Measurements from ENCODE around the gene NPR2.
A peak's percentile ranks its signal among the peaks of the same experiment; 100 is the strongest.

NPR2 gene

DNA sequence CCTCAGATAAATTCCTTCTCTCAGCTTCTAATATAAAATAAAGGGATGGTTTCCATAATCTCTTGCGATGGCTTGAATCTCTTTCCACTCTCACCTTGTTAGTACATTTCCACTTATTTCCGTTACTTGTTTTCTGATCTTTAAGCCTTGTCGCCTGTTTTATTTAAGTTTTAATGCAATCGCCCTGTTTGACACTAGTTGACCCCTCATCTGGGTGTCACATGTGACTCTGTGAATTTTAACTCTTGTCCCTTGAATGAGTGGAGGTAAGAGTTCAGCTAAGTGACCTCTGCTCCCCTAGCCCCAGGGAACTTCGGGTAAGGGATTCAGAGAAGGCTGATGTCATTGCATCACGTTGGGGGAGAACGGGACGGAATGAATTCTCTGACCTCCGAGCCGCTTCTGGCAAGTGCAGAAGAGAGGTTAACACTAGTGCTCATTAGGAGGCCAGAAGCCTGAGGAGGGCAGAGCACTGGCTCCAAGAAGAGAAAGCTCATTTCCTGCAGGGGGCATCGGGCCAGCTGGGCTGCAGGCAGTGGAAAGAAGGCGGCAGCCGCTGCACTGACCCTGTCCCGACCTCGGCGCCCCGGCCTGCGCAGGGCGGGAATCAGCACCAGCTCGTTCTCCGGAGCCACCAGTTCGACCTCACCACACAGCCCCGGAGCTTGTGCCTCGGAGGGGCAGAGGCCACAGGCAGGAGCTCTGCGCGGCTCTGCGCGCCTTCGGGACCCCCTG lies 22.9 kb downstream of the NPR2 start:
- H3K27me3 ChIP-seq (ENCODE audit: control insufficient read depth, insufficient read depth, low read length, poor library complexity, severe bottlenecking) = no peaks in the 10 kb centered on the region
- H3K9me3 ChIP-seq (ENCODE audit: control insufficient read depth, low read length) = no peaks in the 10 kb centered on the region
- H3K4me1 ChIP-seq (ENCODE audit: control insufficient read depth, insufficient read depth, low read length) = peaks cover 13% of the 10 kb centered on the region
- H3K36me3 ChIP-seq (ENCODE audit: control insufficient read depth, insufficient read depth, low read length) = no peaks in the 10 kb centered on the region
- H3K4me3 ChIP-seq (ENCODE audit: insufficient read depth, low read depth, low read length) = peak overlapping the region; percentile 72
- WGBS, 2 experiments = 10 to 11% methylated on average over 29 of the region's 29 CpGs
- H3K27ac ChIP-seq (ENCODE audit: insufficient read depth, low read depth, low read length, poor library complexity, severe bottlenecking) = peak overlapping the region; percentile 93

GRCh38 chr9:35814841-35815543 lies 23.6 kb downstream of the NPR2 start, which contains the start of gene HINT2:
TSS of gene HINT2 (minus strand) at chr9:35815042. CDS start at chr9:35814979, 63 bp downstream.
- H3K36me3 ChIP-seq (ENCODE audit: control insufficient read depth, insufficient read depth, low read length) = no peaks in the 10 kb centered on the region

DNA sequence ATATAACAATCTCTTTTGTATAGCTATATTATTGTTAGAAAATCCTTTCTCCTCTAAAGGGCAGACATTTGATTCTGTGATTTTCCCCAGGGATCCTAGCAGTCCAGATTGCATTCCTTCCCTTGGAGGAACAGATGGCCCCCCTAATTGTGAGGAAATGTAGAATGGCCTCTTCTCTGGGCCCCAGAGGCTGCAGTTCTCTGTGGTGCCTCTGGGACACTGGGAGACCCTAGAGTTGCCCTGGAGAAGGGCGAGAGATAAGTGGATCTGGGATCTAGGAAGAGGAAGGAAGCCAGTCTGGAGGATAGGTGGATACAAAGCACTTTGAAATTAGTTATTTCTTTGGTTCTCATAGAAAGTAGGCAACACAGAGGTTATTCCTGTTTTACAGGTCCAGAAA lies 25.3 kb downstream of the NPR2 start:
- 67 to 72% methylated on average over 1 of the region's 1 CpG for WGBS, 2 experiments
- Histone ChIP-seq H3K4me1 (ENCODE audit: control insufficient read depth, insufficient read depth, low read length) (peaks cover 13% of the 10 kb centered on the region), H3K27ac (ENCODE audit: insufficient read depth, low read depth, low read length, poor library complexity, severe bottlenecking) (no peak overlapping the region), H3K27me3 (ENCODE audit: control insufficient read depth, insufficient read depth, low read length, poor library complexity, severe bottlenecking) (no peaks in the 10 kb centered on the region), H3K36me3 (ENCODE audit: control insufficient read depth, insufficient read depth, low read length) (no peaks in the 10 kb centered on the region), H3K9me3 (ENCODE audit: control insufficient read depth, low read length) (no peaks in the 10 kb centered on the region), H3K4me3 (ENCODE audit: insufficient read depth, low read depth, low read length) (no peak overlapping the region)

More at GRCh38 chr9:35814841-35815543, 23.6 kb downstream of the NPR2 start, which contains the start of gene HINT2:
- Histone ChIP-seq H3K9me3 (ENCODE audit: control insufficient read depth, low read length) (no peaks in the 10 kb centered on the region), H3K27ac (ENCODE audit: insufficient read depth, low read depth, low read length, poor library complexity, severe bottlenecking) (peak within 1 kb of the TSS; percentile 93), H3K4me1 (ENCODE audit: control insufficient read depth, insufficient read depth, low read length) (peaks cover 13% of the 10 kb centered on the region), H3K4me3 (ENCODE audit: insufficient read depth, low read depth, low read length) (peak within 1 kb of the TSS; percentile 72), H3K27me3 (ENCODE audit: control insufficient read depth, insufficient read depth, low read length, poor library complexity, severe bottlenecking) (no peaks in the 10 kb centered on the region)
- 0% methylated on average over 52 of the region's 52 CpGs for WGBS, 2 experiments

GRCh38 chr9:35818341-35818740 lies 26.9 kb downstream of the NPR2 start:
- H3K27ac ChIP-seq (ENCODE audit: insufficient read depth, low read depth, low read length, poor library complexity, severe bottlenecking) = no peak overlapping the region
- WGBS, 2 experiments = 89 to 90% methylated on average over 3 of the region's 3 CpGs
- H3K36me3 ChIP-seq (ENCODE audit: control insufficient read depth, insufficient read depth, low read length) = no peaks in the 10 kb centered on the region
- no peak overlapping the region for H3K4me3 ChIP-seq (ENCODE audit: insufficient read depth, low read depth, low read length)
- no peaks in the 10 kb centered on the region for H3K9me3 ChIP-seq (ENCODE audit: control insufficient read depth, low read length)
- H3K4me1 ChIP-seq (ENCODE audit: control insufficient read depth, insufficient read depth, low read length) = peaks cover 9% of the 10 kb centered on the region
- H3K27me3 ChIP-seq (ENCODE audit: control insufficient read depth, insufficient read depth, low read length, poor library complexity, severe bottlenecking) = no peaks in the 10 kb centered on the region

- Histone ChIP-seq H3K27me3 (ENCODE audit: control insufficient read depth, insufficient read depth, low read length, poor library complexity, severe bottlenecking) (no peaks in the 10 kb centered on the region), H3K4me3 (ENCODE audit: insufficient read depth, low read depth, low read length) (no peak overlapping the region), H3K36me3 (ENCODE audit: control insufficient read depth, insufficient read depth, low read length) (no peaks in the 10 kb centered on the region), H3K4me1 (ENCODE audit: control insufficient read depth, insufficient read depth, low read length) (no peaks in the 10 kb centered on the region), H3K27ac (ENCODE audit: insufficient read depth, low read depth, low read length, poor library complexity, severe bottlenecking) (no peak overlapping the region), H3K9me3 (ENCODE audit: control insufficient read depth, low read length) (no peaks in the 10 kb centered on the region)
These were observed 28.7 kb downstream of the NPR2 start for GRCh38 chr9:35820076-35820475.

GRCh38 chr9:35822926-35823325 lies 31.5 kb downstream of the NPR2 start:
- H3K4me3 ChIP-seq (ENCODE audit: insufficient read depth, low read depth, low read length) = no peak overlapping the region
- H3K27me3 ChIP-seq (ENCODE audit: control insufficient read depth, insufficient read depth, low read length, poor library complexity, severe bottlenecking) = no peaks in the 10 kb centered on the region
- no peaks in the 10 kb centered on the region for H3K9me3 ChIP-seq (ENCODE audit: control insufficient read depth, low read length)
- H3K36me3 ChIP-seq (ENCODE audit: control insufficient read depth, insufficient read depth, low read length) = no peaks in the 10 kb centered on the region
- H3K4me1 ChIP-seq (ENCODE audit: control insufficient read depth, insufficient read depth, low read length) = no peaks in the 10 kb centered on the region
- no peak overlapping the region for H3K27ac ChIP-seq (ENCODE audit: insufficient read depth, low read depth, low read length, poor library complexity, severe bottlenecking)

DNA sequence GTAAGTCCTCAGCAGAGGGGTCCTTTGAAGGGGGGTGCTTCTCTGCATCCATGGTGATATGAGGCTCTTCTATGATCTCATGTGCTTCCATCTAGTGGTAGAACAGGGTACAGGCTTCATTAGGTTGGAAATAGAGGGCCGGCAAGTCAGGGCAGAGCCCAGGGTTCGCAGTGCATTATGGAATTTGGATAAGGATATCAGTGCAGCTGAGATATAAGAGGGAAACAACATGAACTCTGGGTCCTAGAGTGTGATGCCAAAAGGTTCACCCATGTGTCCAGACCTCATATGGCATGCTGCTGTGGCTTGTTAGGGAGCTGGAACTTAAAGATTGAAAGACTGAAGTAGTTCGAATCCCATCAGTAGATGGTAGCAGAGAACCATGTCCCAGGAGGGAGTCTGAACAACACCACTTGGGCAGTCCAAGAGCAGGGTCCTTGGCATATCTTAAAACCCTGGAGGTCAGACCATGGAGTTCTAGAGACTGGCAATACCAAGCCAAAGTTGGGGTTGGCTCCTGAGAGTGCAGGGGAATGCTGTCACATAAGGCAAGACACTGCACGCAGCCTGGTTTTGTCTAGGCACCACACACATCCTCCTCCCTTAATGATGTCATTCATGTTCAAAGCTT lies 34.8 kb downstream of the NPR2 start:
- no peaks in the 10 kb centered on the region for H3K36me3 ChIP-seq (ENCODE audit: control insufficient read depth, insufficient read depth, low read length)
- peaks cover 10% of the 10 kb centered on the region for H3K4me1 ChIP-seq (ENCODE audit: control insufficient read depth, insufficient read depth, low read length)
- no peaks in the 10 kb centered on the region for H3K27me3 ChIP-seq (ENCODE audit: control insufficient read depth, insufficient read depth, low read length, poor library complexity, severe bottlenecking)
- H3K9me3 ChIP-seq (ENCODE audit: control insufficient read depth, low read length) = no peaks in the 10 kb centered on the region
- 68 to 71% methylated on average over 4 of the region's 4 CpGs for WGBS, 2 experiments
- H3K4me3 ChIP-seq (ENCODE audit: insufficient read depth, low read depth, low read length) = no peak overlapping the region
- peak overlapping the region; percentile 23 for H3K27ac ChIP-seq (ENCODE audit: insufficient read depth, low read depth, low read length, poor library complexity, severe bottlenecking)

DNA sequence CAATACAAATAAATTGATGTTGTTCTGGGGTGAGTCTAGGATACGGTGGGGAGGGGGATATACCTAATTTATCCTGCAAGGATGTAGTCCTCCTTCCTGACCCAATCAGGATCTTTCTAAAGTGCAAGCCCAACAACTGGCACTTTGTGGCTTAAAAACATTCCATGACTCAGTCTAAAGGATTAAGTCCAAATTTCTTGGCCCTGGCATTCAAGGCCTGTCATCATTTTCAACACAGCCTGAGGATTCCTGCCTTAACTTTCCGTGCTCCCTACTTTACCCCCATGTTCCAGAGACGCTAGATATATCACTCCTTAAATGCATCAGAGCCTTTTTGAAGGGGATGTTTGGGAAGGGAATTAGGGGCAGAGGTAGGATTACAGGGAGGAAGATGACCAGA lies 36.1 kb downstream of the NPR2 start:
- no peak overlapping the region for H3K27ac ChIP-seq (ENCODE audit: insufficient read depth, low read depth, low read length, poor library complexity, severe bottlenecking)
- peaks cover 10% of the 10 kb centered on the region for H3K4me1 ChIP-seq (ENCODE audit: control insufficient read depth, insufficient read depth, low read length)
- no peak overlapping the region for H3K4me3 ChIP-seq (ENCODE audit: insufficient read depth, low read depth, low read length)
- no peaks in the 10 kb centered on the region for H3K27me3 ChIP-seq (ENCODE audit: control insufficient read depth, insufficient read depth, low read length, poor library complexity, severe bottlenecking)
- H3K36me3 ChIP-seq (ENCODE audit: control insufficient read depth, insufficient read depth, low read length) = no peaks in the 10 kb centered on the region
- H3K9me3 ChIP-seq (ENCODE audit: control insufficient read depth, low read length) = no peaks in the 10 kb centered on the region
- WGBS, 2 experiments = 96 to 100% methylated on average over 2 to 3 of the region's 3 CpGs

GRCh38 chr9:35828716-35829083 lies 37.3 kb downstream of the NPR2 start, which contains the start of gene FAM221B:
TSS of gene FAM221B (minus strand) at chr9:35828732. CDS start at chr9:35826161, 2,571 bp downstream.
- WGBS, 2 experiments = 7 to 12% methylated on average over 21 of the region's 21 CpGs

DNA sequence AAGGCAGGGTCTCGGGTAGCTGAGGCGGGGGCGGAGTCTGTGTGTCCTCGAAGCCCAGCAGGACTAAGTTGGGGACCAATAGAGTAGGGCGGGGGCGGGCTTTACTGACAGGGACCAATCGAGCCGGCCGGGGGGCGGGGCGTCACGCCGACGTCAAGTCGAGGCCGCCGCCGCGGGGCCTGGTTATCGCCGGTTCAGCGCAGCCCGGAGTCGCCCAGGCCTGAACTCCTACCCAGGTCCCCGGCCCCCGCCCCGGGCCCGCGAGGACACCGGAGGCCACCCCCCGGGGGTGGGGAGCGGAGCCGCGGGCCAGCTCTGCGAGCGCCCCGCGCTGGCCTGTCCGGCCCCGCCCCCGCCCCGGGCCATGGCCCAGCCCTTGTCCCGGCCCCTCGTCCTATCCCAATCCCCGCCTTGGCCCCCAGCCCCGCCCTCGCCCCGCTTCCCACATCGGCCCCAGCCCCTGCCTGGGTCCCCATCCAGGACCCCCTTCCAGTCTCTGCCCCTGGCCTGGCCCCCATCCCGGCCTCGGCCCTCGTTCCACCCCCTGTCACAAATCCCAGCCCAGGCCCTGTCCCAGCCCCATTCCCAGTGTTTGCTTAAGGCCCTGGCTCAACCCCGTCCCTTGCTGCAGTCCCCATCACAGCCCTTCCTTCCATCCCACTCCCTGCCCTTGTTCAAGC lies 37.8 kb downstream of the NPR2 start, which contains the start of gene TMEM8B:
TSS of gene TMEM8B (plus strand) at position 145 of the 680 bp plus-strand sequence. CDS start at position 365, 220 bp downstream.
- 0 to 1% methylated on average over 53 of the region's 53 CpGs for WGBS, 2 experiments
- Histone ChIP-seq H3K4me1 (ENCODE audit: control insufficient read depth, insufficient read depth, low read length) (peaks cover 10% of the 10 kb centered on the region), H3K4me3 (ENCODE audit: insufficient read depth, low read depth, low read length) (peak within 1 kb of the TSS; percentile 63), H3K27me3 (ENCODE audit: control insufficient read depth, insufficient read depth, low read length, poor library complexity, severe bottlenecking) (no peaks in the 10 kb centered on the region), H3K36me3 (ENCODE audit: control insufficient read depth, insufficient read depth, low read length) (no peaks in the 10 kb centered on the region), H3K27ac (ENCODE audit: insufficient read depth, low read depth, low read length, poor library complexity, severe bottlenecking) (peak within 1 kb of the TSS; percentile 68), H3K9me3 (ENCODE audit: control insufficient read depth, low read length) (no peaks in the 10 kb centered on the region)

More at GRCh38 chr9:35828716-35829083, 37.3 kb downstream of the NPR2 start, which contains the start of gene FAM221B:
- H3K36me3 ChIP-seq (ENCODE audit: control insufficient read depth, insufficient read depth, low read length) = no peaks in the 10 kb centered on the region
- H3K27ac ChIP-seq (ENCODE audit: insufficient read depth, low read depth, low read length, poor library complexity, severe bottlenecking) = peak within 1 kb of the TSS; percentile 68
- peaks cover 10% of the 10 kb centered on the region for H3K4me1 ChIP-seq (ENCODE audit: control insufficient read depth, insufficient read depth, low read length)
- H3K4me3 ChIP-seq (ENCODE audit: insufficient read depth, low read depth, low read length) = peak within 1 kb of the TSS; percentile 63
- H3K27me3 ChIP-seq (ENCODE audit: control insufficient read depth, insufficient read depth, low read length, poor library complexity, severe bottlenecking) = no peaks in the 10 kb centered on the region
- H3K9me3 ChIP-seq (ENCODE audit: control insufficient read depth, low read length) = no peaks in the 10 kb centered on the region

Measured in ectodermal cell (in vitro differentiated cells).